ENCODE data around the gene IQGAP2.

The IQGAP2 gene

DNA sequence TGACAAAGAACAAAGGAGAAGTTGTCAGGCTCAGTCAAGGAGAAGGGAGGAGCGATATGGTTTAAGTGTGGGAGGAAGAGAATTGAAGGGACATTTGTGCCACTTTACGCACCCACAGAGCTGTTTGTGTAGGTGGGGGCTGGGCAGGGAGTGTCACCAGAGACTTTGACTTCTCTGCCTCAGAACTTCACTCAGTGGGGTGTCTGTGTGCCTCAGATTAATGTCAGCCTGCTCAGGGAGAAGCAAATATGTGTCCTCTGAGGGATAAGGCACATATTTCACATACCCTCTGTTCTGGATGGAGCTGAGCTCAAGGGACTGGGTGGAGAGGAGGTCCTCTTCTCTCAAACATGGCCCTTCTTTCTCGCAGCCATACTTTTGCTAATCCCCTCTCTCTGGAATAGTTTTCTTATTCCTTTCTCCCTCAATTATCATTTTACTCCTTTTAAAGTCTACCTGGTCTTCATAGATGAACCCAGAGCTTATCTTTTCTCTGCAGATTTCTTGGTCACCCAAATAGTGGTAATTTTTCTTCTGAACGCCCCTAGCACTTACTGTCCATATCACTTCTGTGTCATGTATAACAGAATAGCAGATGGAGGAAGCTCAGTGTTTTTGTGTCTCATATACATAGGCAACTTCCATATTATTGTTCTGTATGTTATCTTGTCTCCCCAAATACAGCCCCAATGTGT, 77.0 kb downstream of the IQGAP2 start:
- no peak for DNase-seq

DNA sequence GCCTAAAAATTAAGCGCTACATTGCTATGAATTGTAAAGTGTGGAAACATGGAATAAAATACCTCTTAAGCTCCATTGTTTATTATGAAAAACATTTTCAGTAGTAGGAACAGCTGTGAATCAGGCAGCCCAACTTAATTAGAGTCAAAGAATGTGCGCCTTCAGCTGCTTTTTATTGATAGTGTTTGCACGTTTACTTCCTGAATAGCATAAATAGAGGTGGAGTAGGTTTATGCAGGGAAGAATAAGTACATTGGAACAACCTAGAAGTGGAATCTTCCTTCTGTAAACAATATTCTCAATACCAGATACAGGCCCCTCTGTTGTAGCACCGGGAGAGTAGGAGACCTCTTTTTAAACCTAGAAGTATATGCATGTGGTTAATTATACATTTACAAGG, 79.9 kb downstream of the IQGAP2 start:
- DNase-seq, result no peak

DNA sequence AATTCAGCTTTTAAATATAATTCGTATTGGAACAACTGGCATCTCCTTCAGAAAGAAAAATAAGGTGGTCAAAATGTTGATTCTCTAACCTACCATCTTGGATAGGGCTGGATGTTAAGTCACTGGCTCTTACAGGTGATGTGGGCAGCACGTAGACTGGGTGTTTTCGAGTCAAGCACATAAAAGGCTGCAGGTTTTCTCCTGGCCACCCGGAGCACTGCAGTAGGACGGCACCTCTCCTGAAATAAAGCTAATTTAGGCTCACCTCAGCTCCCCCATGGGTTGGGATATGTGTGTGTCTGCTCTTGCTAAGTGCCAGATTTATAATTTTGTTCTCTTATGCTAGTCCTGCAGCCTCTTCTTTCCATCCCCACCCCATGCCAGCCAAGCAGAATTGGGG, 80.3 kb downstream of the IQGAP2 start:
- DNase-seq, result no peak

DNA sequence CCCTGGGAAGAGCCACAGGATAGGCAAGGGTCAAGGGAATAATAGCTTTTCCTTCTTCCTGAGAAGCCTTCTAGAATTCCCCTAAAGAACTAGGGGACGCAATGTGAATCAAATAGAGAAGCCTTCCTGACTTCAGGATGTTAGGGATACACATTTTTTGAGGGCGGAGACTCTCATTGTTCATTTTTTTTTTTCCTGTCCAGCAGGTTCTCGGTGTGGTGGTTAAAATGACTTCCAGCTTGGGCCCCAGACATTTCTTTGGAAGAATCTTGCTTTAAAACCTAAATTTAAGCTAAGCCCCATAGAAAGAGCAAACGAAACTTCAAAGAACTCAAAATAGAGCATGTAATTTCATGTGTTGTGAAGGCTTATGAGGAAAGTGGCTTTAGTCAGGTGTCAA, 80.8 kb downstream of the IQGAP2 start:
- DNase-seq, result no peak

DNA sequence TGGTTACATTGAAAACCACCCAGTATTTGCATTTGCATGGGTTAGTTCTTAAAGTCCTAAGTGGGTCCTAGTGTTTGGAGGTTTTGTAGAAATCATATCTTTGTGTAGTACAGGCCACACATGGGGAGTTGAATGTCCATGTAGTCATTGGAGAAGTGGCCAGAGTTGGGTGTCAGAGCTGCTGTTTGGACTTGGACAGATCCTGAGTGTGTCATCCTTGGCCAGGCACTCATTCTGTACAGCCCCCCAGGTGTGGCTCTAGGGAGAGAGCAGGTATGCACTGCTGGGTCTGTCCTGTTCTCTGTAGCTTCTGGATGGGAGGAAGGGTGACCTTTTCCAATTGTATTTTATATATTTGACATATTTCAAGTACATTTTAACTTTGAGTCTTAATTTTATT, 82.4 kb downstream of the IQGAP2 start:
- DNase-seq, result no peak

DNA sequence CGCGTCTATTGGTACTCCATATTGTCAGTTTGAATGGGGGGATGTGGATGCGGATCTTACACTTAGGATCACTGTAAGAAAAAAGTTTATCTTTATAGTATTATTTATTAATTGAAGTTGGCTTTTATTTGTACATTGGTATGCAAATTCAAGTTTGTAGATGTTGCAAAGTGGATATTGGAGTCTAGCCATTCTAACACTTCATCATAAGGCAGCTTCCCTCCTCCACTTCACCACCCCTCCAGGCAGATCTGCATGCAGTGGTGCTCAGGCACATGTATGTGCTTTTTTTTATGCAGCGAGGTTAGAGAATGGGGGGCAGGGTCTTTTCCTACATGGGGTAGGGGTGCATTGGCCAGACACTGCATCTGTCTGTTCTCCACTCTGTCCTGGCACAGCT, 84.3 kb downstream of the IQGAP2 start:
- DNase-seq, result no peak

DNA sequence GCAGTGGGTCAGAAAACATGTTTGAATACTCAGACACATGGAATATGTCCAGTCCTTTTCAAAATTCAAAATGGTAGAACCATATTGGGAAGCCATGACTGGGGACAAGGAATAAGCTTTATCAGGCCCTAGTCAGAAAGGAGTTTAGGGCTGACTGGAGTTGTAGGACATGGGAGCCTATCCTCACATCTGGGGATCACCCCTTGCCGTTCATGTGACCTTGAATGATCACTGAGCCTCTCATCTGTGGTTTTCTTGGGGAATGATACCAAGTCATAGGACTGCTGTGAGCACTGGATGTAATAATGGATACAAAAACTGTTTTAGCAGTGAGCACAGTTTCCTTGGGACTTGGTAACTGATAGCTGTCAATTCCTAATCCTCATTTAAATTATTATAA, 84.7 kb downstream of the IQGAP2 start:
- no peak for DNase-seq

DNA sequence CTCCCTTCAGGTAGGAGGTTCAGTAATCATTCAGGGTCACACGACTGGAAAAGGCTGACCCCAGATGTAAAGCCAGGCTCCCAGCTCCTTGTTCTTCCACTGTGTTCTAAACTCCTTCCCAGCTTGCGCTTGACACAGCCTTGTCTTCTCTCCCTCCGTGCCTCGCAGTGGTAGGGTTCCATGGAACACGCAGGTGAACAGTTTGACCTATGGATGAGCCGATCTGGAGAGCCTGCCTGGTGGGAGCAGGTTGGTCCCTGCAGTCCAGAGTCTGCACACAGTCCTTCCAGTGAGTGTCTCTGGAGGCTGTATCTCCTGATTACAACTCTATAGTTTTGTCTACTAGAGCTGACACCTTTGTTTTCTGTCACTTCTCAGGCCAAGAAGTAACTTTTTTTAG, 85.9 kb downstream of the IQGAP2 start:
- DNase-seq, result no peak

DNA sequence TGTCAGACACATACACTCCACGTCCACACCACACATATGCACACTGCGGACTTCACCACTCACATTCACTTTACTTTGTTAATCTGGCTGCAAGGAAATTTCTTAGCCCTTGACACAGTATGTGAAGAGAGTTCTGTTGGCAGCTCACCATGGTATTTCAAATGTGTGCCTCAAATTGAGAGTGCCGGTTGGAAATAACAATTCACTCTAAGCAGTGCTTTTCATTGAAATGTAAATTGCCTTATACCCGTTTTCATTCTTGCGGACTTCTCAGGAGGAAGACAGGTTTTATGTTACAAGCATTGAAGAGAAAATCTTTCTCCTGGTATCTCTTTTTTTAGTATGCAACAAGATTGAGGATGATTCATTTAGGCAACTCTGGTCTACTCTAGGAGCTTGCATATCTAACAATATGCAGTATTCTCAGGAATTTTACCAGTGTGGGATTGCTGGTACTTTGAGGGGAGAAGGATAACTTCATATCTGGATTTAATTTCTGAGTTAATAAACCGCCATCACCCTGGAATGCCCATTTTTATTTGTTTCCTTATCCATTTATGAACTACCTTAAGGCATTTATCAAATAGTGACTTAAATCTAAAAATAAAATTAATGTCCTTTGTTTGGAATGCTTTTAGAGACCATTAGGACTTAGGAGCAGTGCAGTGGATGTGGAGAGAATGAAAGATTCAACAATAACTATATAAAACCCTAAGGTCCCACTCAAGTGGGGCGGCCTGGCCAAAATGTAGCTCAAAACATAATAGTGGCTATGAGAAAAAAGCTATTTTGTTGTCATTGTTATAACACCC, 87.0 kb downstream of the IQGAP2 start:
- no peak for DNase-seq

DNA sequence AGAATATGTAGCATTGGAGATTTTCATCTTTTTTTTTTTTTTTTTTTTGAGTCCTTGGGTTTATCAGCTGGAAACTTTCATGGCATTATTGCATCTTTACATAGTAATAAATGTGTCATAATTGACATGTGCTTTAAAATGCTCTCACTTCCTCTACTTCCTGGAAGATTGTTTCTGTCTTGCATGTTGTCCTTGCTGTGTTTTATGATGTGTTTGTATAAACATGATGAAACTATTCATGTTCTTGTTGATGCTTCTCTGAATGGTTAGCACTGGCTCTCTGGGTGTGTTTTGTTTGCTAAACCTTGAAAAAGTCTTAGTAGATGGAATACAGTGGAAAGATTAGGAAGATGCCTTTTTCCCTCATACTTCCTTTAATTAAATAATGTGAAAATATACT, 87.9 kb downstream of the IQGAP2 start:
- DNase-seq, result no peak

DNA sequence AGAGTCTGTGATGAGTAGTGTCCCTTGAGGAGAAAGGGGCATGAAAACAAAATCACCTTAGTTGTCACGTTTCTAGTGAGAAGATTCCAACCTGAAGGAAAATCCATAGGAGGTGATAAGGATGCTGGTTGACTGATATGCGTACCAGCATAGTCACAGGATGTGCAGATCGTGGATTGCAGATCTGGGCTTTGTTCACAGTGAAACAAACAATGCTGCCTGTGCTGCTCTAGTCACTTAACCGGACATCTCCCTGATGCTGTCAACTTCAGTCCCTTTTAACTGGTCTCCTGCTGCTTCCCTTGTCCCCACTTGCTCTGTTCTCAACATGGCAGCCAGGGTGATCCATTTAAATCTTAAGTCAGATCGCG, 89.7 kb downstream of the IQGAP2 start:
- DNase-seq, result no peak

DNA sequence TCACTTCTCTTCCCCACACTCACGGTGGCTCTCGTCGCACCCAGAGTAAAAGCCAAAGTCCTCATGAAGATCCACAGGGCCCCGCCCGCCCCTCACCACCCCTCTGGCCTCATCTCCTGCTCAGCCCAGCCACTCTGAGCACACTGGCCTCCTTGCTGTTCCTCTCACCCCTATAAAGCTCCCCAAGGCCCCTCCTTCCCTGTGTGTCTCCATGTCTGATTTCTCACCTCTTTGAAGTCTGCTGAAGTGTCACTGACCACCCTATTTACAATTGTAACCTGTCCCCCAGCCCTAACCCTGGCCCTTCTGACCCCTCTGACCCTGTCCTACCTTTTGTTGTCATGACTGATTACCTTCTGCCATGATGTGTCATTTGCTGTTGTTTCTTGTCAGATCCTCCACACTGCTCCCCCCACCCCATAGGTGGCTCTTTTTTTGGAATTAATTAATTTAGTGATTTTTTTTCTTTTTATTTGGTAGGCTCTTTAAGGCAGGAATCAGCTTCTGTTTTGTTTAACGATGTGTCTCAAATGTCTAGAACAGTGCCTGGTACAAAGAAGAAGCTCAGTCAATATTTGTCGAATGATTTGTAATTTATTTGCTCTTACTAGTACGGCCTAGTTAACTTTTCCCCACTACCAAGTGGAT, 90.2 kb downstream of the IQGAP2 start:
- DNase-seq, result no peak

DNA sequence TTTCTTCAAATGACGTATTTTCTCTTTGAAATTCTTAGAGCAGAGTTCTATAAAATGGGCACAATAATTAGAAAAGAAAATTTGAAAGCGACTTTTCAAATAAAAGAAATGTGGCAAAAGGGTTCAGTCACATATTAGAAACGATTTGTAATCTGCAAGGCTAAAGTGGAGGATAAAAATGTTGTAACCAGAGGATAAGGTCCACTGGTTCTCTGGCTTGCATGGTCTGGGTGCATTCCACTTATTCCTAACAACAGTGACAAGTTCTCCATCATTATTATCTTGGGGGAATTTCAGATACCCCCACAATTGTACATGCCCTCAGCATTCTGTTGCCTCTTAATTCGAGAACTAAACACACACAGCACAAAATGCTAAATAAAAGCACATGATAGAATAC, 91.1 kb downstream of the IQGAP2 start:
- DNase-seq, result no peak

DNA sequence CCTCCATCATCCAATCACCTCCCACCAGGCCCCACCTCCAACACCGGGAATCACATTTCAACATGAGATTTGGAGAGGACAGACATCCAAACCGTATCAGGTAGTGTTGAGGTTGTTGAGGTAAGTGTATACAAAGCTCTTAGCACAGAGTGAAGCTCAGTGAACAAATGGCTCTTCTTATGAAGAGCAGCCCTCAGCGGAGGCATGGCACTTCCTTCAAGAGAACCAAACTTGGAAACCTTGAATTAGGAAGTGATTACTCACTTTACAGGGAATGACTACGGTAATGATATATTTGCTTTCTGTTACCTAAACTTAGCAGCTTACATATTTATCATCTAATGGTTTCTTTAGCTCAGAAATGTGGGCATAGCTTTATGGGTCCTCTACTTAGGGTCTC, 92.8 kb downstream of the IQGAP2 start:
- no peak for DNase-seq

DNA sequence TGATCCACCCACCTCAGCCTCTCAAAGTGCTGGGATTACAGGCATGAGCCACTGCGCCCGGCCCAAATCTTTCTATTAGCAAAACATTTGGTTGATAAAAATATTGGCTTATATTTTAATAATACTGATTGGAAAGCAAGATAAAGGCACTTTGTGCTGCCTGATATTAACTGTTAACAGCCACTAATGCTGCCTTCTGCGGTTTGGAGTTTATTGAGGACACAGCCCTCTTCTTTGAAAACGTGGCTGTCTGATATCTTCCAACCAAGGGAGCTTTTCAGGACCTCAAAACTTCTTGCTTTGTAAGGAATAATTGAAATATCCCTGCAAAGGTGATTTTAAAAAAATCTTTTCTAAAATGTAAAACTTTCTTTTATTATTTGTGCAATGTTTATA, 94.0 kb downstream of the IQGAP2 start:
- no peak for DNase-seq

DNA sequence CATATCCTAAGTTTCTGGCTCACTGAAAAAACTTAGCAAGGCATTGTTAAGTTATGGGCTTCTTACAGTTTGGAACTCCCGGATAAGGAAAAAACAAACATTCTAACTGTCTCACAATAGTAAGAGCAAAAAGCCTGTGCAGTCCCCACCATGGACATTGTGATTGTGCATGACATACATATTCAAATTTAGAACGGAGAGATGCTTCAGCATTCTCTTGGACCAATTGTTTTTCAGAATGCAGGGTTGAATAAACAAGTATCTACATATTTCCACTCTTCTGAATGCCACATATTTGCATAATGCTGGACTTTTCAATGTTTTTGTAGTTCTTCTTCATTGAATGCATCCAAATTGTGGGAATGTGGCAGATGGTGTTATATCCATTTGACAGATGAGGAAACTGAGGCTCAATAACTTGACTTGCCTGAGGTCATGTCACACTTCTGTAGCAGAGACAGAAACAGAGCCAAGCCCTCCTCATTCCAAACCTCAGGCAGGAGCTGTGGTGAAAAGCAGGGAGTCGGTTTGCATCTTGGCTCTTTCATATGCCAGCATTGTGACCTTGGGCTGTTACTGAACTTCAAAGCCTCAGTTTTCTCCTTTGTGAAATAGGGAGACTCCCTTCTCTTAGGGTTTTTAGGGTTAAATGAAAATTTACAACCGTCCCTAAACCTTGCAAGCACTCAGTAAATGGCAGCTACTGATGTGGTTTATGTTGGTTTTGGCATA, 95.1 kb downstream of the IQGAP2 start:
- DNase-seq, result no peak

DNA sequence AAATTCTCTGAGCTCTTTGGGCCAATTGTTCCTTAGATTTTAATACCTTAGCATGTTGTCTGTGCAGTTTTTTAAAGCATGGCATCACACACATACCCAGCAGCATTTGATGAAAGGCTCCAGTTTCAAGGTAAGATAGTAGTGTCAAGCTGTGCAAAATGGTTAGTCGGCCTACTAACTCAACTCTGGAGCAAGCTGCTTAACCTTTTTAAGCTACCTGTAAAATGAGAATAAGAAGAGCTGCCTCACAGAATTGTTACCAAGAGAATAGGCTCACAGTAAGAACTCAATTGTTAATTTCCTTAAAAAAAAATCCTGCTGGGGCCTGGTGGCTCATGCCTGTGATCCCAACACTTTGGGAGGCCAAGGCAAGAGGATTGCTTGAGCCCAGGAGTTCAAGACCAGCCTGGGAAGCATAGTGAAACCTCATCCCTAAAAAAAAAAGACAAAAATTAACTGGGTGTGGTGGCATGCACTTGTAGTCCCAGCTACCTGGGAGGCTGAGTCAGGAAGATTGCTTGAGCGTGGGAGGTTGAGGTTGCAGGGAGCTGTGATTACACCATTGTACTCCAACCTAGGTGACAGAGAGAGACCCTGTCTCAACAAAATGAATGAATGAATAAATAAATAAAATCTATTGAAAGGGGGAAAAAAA, 96.5 kb downstream of the IQGAP2 start:
- no peak for DNase-seq

DNA sequence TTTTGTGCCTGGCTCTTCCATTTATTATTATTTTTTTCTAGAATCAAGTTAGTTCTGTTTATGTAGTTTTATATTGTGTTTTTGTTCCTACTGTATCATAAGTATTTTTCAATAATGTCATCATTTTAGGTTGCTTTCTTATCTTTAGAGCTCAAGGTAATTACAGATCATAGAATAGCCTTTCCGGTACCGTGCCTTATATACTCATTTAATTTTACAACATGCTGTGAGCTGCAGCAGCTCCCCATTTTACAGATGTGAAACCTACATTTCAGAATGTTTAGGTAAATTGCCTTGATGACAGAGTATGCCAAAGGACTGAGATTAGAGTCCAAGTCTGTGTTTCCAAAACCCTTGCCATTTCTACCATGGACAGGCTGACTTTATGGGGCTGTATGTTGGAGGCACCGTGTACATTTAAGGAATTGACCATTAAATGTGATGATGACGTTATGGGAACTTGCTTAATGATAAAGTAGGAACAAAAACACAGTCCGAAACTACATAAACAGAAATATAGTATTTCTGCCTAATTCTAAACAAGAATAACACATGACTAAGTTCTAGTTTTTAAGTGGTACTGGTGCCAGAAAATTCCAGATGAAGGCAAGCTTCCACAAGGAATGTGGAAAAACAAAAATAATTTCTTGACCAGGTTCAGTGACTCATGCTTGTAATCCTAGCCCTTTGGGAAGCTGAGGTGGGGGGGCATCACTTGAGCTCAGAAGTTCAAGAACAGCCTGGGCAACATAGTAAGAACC, 97.7 kb downstream of the IQGAP2 start:
- no peak for DNase-seq

DNA sequence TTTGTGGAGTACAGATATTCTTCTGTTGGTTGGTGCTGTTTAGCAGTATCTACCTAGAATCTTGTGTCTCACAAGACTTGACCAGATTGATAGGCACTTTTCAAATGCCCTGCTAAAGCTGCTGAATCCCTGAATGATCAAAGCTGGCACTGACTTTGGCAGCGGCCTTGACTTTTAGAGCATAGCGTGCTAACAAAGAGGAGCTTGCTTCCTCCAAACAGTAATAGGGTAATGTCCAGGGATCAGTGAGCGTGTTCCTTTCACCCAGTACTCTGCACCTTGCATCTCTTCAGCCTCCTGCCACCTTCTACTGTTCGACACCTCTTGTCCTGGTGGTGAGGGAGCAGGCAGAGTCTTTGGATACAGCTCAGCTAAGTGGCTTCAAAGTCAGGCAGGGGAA, 100.8 kb downstream of the IQGAP2 start:
- DNase-seq, result no peak

DNA sequence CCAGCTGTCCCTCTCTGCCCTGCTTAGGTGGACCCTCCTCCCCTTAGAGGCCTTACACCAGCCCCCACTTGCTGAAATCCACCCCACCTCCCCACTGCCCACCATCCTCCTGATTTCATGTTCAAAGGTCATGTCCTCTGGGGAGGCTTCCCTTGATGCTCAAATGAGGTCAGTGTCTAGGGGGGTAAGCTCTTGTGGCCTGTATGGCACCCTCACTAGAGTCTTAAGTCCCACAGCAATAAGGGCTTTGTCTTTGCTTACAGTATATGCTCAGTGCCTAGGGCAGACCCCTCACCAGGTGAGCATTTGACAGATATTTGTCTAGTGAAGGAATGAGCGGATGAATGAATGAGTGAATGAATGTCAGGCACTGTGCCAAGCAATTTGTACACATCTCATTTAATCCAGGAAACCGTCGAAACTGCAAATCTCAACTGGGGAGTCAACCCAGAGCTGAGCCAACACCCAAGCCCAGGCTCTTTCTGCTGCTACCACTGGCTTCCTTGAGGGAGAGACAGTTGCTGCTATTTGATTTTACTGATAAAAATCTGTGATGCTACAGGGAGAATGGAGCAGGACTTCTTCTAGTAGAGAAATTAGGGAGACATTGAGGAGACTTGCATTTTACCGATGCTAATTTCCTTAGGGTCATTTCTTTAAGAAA, 101.9 kb downstream of the IQGAP2 start:
- DNase-seq, result no peak

DNA sequence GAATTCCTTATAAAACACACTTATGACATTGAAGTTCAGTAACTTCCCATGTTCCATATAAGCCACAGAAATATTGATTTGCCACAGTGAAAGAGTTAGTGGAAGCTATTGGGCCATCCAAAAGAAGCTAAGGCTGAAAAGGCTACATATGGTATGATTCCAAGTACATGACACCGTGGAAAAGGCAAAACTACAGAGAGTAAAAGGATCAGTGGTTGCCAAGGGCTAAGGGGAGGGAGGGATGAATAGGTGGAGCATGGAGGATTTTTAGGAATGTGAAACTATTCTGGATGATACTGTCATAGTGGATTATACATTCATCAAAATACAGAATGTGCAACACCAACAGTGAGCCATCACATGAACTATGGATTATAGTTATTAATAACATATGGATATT, 110.4 kb downstream of the IQGAP2 start:
- DNase-seq, result no peak

DNA sequence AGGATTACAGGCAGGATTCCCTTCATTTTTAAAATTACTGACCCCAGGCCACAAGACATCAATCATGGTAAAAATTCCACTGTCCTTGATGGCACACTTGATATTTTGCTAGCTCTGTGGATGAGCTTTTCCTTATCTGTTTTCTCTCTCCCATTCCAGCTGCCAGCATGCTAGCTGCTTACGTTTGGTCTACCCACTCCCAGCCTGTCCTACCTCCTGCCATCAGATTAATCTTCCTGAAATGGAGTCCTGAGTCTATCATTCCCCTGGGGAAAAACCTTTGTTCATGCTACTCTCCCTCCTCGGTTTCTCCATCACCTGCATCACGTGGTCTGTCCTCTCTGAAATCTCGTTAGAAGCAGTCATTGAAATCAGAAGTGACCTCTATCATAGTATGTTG, 111.2 kb downstream of the IQGAP2 start:
- DNase-seq, result no peak

Measured in cerebellar nuclear complex (tissue), 1 donor.